HG03159 (cell line): ENCODE data around the gene ZNF827.

ENCODE experiments used
- ATAC-seq: cut with Tn5 transposase; IDR thresholded peaks from one replicate; pipeline ENCODE4 v1.9.1; 2021; ENCODE audit warnings: mild to moderate bottlenecking, moderate library complexity; ENCODE audit not compliant: unreplicated experiment

Gene ZNF827, protein sequence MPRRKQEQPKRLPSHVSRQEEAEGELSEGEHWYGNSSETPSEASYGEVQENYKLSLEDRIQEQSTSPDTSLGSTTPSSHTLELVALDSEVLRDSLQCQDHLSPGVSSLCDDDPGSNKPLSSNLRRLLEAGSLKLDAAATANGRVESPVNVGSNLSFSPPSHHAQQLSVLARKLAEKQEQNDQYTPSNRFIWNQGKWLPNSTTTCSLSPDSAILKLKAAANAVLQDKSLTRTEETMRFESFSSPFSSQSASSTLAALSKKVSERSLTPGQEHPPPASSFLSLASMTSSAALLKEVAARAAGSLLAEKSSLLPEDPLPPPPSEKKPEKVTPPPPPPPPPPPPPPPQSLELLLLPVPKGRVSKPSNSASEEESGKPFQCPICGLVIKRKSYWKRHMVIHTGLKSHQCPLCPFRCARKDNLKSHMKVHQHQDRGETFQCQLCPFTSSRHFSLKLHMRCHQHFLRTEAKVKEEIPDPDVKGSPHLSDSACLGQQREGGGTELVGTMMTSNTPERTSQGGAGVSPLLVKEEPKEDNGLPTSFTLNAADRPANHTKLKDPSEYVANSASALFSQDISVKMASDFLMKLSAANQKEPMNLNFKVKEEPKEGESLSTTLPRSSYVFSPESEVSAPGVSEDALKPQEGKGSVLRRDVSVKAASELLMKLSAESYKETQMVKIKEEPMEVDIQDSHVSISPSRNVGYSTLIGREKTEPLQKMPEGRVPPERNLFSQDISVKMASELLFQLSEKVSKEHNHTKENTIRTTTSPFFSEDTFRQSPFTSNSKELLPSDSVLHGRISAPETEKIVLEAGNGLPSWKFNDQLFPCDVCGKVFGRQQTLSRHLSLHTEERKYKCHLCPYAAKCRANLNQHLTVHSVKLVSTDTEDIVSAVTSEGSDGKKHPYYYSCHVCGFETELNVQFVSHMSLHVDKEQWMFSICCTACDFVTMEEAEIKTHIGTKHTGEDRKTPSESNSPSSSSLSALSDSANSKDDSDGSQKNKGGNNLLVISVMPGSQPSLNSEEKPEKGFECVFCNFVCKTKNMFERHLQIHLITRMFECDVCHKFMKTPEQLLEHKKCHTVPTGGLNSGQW

DNA sequence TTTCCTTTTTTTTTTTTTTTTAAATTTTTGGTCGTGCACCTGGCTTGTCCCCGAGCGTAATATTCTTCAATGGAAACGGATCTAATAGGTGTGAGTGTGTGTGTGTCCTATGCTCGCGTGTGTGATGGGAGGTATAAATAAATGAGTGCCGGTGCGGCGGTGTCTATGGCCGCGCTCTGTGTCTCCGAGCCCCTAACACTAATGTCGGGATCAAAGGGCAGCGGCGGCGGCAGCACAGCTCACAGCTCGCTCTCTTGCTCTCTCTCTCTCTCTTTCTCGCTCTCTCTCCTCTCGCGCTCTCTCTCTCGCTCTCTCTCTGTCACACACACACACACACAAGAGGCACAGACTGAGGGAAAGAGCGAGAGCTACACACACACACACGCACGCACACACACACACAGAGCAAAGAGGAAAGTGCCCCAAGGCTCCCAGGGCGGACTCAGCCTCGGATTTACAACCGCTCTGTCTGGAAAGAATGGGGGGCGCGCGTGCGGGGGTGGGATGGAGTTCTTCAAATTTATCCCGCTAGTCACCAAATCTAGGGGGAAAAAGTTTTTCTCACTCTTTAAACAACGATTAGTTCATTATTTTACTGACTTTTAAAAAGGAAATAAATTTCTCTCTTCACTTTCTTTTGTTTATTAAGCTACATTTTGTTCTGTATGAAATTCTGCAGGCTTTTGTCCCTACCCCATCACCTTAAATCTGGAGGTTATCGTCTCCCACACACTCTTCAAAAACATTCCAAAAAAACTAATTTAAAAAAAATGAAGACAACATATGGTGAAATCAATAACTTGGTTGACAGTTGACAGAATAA is at the start of gene ZNF827:
TSS of gene ZNF827 (minus strand) at position 206 of the 823 bp plus-strand sequence. CDS start 416 bp downstream, outside the sequence.
- ATAC-seq, result peak; percentile 33

DNA sequence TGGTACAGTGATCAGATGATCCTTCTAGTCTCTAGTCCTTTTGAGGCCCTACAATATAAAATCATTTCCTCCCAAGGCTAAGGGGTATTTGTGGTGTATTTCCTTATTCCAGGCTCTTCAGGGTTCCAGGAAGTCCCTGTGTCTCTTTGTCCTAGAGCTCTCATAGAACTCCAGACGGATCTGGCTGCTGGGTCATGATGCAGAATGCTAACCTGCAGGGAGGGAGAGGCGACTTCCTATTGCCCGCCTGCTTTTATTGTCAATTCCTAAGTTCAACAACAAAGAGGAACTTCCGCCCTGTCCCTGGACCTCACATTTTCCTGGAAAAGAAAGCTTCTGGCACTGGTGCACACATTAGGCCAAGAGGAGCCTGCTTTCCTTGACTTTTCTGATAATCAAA is 45.9 kb upstream of the ZNF827 start:
- no peak for ATAC-seq

DNA sequence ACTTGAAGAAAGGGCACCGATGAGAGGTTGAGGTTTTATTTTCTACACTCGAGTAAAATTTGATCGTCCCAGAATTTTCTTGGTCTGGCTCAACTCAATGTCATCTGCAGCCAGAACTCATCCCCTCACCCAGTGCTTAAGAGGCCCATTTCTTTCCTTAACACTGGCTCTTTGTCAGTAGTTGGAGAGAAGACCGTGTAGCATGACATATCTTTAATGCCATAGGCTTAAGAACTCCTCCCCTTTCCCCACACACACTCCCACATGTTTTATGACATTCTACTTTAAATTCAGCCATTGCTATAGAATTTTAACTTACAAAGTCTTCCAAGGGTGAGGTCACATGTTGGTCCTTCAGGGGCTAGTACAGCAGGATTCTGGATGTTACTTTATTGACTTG is 44.2 kb upstream of the ZNF827 start:
- ATAC-seq, result no peak

DNA sequence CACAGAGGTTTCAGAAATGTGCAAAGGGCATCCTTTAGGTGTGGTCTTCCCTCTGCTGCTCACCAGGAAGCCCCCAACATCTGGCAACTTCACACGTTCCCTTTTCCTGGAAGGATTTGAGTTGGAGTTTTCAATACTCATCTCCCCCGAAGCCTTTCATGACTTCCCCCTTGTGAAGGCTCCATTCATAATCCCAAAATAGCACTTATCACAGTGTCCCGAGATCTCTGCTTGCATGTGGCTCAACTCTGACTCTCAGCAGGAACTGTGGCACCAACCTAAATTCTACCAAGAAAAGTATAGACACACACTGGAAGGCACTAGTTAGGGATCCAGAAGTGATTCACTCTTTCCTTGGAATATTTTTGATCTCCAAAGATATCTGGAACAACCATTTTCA is 40.5 kb upstream of the ZNF827 start:
- no peak for ATAC-seq

DNA sequence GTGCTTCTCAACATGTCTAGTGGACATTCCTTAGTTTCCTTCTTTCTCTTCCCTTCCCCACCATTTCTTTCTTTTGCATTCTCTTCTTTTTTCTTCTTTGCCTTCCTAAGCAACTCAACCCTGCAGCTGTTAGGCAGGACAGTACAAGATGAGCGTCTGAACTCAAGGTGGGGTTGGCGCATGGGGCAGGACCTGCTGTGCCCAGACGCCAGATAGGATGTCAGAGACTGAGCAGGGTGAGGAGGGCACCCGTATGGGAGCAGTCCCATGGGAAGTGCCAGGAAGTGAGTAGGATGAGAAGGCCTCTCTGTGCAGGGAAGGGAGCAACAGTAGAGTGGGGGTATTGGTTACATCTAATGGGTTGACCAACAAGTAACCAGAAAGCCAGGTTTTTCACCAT is 38.1 kb upstream of the ZNF827 start:
- ATAC-seq, result no peak

DNA sequence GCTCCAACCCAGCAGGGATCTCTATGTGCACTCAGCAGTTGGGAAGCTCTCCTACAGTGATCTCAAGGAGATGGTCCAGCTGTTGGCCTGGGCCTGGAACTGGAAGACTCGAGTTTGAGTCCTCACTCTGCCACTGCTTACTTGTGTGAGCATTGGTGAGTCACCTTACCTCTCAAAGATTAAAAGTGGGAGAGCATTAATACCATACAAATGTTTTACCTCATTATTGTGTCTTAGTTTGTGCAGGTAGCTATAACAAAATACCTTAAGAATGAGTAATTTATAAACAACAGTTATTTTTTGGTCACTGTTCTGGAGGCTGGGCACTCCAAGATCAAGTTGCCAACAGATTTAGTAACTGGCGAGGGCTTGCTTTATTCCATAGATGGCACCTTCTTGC is 21.4 kb upstream of the ZNF827 start:
- ATAC-seq, result no peak

DNA sequence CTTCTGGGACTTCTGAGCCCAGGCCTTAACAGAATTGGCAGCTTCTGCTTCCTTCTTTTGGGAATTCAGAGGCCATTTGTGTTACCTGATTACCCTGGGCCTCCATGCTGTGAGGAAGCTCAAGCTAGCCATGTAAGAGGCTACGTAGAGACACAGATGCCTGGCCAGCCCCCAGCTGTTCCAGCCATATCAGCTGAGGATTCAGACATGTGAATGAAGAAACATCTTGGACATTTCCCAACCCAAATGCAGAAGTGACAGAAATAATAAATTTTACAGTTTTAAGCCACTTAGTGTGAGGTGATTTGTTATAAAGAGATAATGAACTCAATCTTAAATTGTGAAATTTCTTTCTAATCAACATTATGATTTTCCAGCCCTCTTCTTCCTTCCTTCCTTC is 18.7 kb upstream of the ZNF827 start:
- ATAC-seq, result no peak

DNA sequence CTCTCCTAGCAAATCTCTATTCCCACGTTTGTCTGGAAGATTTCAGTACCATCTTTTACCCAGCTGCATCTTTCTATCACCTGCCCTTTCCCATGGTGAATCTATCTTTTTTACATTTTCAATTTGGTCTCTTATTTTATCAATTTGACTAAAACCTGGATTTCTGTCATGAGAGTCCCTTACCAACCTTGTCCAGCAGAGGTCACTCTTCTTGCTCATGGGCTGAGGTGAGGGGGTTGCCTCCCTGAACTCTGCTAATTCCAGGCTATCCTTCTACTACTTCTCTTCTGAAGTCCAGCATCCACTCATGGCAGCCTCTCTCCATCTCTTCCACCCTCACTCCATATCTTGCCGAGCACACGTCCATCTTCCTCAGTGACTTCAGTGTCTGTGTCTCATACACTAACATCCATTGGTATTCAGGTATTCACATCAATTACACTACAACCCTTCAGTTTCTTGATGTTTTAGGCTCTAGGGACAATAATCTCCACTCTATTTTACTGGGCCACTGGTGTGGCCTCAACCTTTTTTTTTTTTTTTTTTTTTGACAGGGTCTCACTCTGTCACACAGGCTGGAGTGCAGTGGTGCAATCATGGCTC is 17.8 kb upstream of the ZNF827 start:
- ATAC-seq, result no peak

DNA sequence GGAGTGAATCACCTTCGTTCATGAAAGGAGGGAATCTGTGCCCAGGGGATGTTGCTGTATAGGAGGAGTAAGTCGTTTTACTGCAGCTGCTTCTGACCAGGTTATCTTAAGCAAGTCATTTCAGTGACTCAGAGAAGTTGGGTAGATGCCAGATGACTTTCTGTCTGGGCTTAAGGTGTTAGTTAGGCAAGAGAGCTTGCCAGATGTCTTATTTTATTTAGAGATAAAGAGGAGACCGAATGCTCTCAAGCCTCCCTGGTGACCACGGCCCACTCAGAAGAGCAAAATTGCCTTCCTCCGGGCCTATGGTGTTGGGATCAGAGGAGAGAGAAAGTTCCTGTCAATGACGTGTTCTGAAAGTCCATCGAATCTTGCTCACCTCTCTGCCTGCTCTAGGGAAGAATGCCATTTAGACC is 16.3 kb upstream of the ZNF827 start:
- ATAC-seq, result no peak

DNA sequence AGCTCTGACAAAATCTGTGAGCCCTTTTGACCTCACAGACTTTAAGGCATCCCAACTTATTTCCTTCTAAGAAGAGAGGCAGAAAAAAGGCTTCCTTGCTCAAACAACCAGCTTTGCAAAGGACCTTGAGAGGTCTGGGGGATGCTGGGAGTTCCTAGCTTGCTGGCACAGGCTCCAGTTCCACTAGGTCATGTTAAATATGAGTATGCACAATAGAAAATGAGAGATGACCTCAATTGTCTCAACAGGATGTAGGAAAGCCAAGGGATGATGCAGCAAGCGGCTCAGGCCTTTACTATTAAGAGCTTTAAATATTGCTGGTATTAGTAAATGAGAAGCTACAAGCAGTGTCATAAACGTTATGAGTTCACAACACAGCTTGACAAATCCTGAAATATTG is 13.3 kb upstream of the ZNF827 start:
- ATAC-seq, result no peak

DNA sequence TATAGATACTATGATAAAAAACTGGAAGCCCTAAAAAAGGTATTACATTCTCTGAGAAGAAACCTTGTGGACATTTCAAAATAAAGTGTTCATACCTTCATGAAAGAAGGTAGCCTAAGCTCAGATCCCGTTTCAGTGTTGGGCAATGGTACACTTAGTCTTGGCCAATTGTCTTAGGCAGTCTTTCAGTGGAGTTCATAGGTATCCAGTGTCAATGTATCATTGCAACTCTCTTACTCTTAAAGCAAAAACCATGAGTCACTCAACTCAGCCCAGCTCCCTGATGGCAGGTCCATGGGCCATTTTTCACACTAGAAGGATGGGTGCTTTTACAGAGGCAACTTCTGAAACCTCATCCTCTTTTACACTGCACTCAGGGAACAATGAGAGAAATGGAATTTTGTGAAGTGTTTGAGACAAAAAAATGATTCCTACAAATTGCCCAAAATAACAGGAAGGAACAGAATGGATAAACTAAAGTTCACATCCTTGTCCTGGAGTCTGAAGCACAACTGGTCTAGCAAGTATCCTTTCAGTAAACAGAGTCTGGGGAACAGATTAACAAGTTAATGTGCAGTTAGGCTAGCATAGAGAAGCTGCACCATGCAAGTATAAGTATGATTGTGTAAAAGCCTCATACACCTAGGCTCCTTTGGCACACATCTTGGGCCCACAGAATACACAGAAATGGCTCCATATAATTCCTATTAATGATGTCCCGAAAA is 7.0 kb upstream of the ZNF827 start:
- ATAC-seq, result no peak

DNA sequence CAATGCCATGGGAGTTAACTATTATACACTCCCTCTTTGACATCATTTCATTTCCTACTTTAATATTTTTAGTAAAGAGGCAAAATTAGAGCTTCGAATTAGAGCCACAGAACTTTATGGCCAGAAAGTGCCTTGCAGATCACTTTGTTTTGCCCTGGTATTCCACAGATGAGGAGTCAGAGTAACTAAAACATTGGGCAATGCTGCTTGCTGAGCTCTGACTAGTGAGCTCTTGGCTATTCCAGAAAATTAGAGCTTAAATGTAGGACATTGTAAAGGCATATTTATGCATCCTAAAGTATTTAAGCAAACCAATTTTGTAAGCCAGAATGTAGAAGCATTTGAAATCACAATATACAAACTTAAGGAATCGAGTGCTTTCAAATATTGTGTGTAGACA is 6.3 kb upstream of the ZNF827 start:
- no peak for ATAC-seq

DNA sequence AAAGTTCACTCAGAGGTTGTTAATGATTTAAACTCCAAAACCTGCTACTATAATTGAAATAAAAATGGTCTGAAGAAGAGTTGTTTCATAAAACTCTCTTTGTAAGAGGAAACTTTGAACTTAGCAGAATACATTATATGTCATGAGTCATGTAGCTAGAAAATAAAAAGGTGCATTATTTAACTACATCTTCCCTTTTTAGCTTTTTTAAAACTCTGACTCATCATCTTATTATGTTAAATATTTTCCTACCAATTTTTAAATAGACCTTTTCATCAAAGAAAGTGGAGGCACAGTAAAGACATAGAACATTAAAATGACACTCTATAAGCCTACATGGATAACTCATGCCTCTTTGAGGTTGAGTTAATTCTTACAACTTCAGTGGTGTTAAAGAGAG is 1.2 kb upstream of the ZNF827 start:
- no peak for ATAC-seq

DNA sequence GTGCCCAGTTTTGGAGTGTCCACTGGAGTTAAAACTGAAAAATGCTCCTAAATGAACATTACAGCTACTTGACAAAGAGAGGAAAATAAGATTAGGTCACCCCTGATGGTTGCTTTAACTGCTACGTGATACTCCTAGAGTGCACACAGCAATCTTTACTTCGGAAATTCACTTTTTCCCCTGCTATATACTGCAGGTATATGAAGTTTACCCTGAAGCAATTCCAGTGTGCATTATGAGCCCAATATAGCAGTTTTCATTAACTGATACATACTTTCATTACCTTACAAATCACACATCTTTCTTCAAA is 773 bp upstream of the ZNF827 start:
- no peak for ATAC-seq

DNA sequence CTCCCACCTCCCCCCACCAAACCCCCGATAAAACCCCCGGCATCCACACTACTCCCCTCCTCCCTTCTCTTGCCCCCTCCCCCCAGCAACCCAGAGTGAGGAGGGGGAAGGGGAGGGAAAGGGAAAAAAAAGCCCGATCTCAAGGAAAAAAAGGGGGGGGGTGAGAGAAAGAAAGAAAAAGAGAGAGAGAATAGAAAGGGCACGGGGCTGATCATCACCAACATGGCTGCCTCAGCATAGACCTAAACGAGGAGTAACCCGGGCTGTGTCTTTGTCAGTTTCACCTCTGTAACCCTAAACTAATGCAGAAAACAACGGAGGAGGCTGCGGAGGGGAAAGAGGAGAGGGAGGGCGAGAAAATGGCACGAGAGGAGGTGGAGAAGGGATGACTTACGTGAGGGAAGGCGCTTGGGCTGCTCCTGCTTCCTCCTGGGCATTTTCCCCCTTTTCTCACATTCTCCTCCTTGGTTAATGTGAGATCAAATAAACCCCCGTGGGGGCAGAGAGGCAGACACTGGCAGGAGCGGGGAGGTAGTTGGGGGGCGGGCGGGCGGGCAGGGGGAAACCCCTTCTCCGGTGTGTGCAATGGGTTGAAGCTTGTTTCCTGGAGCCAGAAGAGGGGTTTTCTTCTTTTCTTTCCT is 532 bp downstream of the ZNF827 start:
- peak; percentile 22 for ATAC-seq

DNA sequence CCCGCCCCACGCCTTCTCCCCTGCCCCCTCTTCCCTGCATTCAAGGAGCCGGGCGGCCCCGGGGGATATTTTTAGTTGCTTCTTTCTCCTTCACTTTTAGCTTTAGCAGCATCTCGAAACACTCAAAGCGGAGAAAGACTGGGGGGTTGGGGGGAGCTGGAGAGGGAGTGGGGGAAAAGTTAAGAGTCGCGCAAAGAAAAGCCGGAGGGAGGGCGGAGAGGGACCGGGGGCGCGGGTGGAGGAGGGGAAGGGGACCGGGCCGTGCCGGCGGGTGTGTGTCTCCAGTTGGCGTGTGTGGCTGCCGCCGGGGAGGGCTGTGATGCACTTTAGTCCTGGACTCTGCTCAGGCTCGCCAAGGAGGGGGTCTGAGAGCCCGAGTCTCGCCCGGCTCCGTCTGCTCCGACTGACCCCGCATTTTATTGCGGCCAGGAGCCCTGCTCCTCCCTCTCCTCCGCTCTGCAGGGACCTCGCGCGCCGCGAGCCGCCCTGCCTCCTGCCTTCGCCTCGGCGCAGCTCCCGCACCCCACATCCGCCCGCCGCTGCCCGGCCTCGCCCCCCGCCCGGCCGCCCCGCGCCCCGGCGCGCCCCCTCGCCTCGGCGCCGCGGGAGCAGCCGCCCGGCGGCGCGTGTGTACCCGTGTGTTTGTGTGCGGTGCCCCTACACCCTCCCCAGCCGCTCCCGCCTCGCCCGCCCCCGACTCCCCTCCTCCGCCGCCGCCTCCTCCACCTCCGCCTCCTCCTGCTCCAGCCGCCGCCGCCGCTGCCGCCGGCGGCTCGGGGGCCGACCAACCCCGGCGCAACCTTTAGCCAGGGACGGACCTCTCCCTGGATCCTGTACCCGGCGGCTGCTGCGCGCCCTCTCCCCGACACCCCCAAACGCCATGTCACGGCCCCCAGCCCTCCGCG is 1.4 kb downstream of the ZNF827 start:
- peak; percentile 27 for ATAC-seq

DNA sequence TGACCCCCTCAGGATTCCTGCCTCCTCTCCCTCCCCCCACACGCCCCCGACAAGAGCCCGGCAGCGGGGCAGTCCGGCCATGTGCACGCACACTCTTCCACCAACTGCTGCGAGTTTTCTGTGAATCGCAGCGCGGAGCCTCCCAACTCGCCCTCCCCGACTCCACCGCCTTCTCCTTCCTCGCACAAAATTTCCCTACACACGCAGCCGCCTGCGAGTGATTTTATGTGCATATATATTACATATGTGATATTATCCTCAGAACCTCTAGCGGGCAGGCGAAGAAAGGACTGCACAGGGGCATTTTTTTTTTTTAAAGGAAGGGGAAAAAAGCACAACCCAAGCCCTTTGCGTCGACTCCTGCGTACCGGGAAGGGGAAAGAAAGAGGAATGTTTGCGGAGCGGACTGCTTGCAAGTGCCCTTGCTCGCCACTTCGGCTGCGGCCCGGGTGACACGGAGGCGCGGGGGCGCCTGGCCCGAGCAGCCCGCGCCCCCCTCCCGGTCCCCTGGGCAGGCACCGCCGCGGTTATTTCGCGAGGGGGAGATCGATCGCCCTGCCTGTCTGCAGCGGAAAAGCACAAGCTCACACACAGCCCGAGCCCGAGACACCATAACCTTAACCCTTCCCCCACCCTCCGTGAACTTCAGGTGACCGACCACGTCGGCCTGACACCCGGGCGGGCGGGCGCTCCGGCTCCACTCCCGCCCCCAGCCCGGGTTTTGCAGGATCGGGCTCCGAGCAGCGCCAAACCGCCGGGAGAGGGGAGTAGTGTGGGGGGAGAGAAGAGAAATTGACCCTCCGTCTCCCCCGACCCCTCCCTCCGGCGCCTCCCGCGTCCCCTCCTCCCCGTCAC is 2.3 kb downstream of the ZNF827 start:
- peak; percentile 63 for ATAC-seq
